C1 segment of cervical spinal cord (tissue), 14 donors: ENCODE data around the gene MPZL3.
A peak's percentile ranks its signal among the peaks of the same experiment; 100 is the strongest.

ENCODE experiments used
- DNase-seq, 14 donors: peaks; one replicate each; lab custom pipeline; 2025; lab: John Stamatoyannopoulos, UW

The MPZL3 gene

GRCh38 chr11:118232659-118233058 lies 19.5 kb downstream of the MPZL3 start:
- no peak for DNase-seq

- no peak for DNase-seq
Measured at GRCh38 chr11:118231461-118231860, 20.7 kb downstream of the MPZL3 start.

- DNase-seq: no peak
Measured at GRCh38 chr11:118230088-118230487, 22.1 kb downstream of the MPZL3 start.

- no peak for DNase-seq
Measured at GRCh38 chr11:118229274-118229847, 22.8 kb downstream of the MPZL3 start.

GRCh38 chr11:118227865-118228785 lies 24.0 kb downstream of the MPZL3 start:
- DNase-seq: no peak

GRCh38 chr11:118226781-118227180 lies 25.4 kb downstream of the MPZL3 start:
- DNase-seq: no peak

- DNase-seq: no peak
Measured at GRCh38 chr11:118226296-118226695, 25.9 kb downstream of the MPZL3 start.

- DNase-seq: no peak
Measured at GRCh38 chr11:118224511-118225188, 27.5 kb downstream of the MPZL3 start, which contains the start of gene JAML. Gene JAML, minus strand, starts transcription at chr11:118225011. Its CDS starts 10,145 bp downstream, at chr11:118214866.

GRCh38 chr11:118223992-118224391 lies 28.2 kb downstream of the MPZL3 start:
- no peak for DNase-seq

- no peak for DNase-seq
Measured at GRCh38 chr11:118223570-118223969, 28.6 kb downstream of the MPZL3 start.

- no peak for DNase-seq
Measured at GRCh38 chr11:118222437-118222836, 29.7 kb downstream of the MPZL3 start.

- no peak for DNase-seq
Measured at GRCh38 chr11:118221419-118221818, 30.7 kb downstream of the MPZL3 start.

- DNase-seq: no peak
Measured at GRCh38 chr11:118219732-118220131, 32.4 kb downstream of the MPZL3 start.

- DNase-seq: no peak
Measured at GRCh38 chr11:118219244-118219643, 32.9 kb downstream of the MPZL3 start.

GRCh38 chr11:118217575-118217974 lies 34.6 kb downstream of the MPZL3 start:
- DNase-seq: no peak

GRCh38 chr11:118216621-118217481 lies 35.3 kb downstream of the MPZL3 start:
- no peak for DNase-seq

- no peak for DNase-seq
Measured at GRCh38 chr11:118215765-118216164, 36.4 kb downstream of the MPZL3 start.

- DNase-seq: no peak
Measured at GRCh38 chr11:118215262-118215661, 36.9 kb downstream of the MPZL3 start.

GRCh38 chr11:118214210-118214914 lies 37.8 kb downstream of the MPZL3 start:
- DNase-seq: peak in 2 of 14 donors; percentile 5 to 8

- DNase-seq: no peak
Measured at GRCh38 chr11:118213781-118214180, 38.4 kb downstream of the MPZL3 start.

GRCh38 chr11:118213201-118213600 lies 39.0 kb downstream of the MPZL3 start:
- DNase-seq: peak in 1 of 14 donors; percentile 83
